ENCODE data around the gene IER5.

DNA sequence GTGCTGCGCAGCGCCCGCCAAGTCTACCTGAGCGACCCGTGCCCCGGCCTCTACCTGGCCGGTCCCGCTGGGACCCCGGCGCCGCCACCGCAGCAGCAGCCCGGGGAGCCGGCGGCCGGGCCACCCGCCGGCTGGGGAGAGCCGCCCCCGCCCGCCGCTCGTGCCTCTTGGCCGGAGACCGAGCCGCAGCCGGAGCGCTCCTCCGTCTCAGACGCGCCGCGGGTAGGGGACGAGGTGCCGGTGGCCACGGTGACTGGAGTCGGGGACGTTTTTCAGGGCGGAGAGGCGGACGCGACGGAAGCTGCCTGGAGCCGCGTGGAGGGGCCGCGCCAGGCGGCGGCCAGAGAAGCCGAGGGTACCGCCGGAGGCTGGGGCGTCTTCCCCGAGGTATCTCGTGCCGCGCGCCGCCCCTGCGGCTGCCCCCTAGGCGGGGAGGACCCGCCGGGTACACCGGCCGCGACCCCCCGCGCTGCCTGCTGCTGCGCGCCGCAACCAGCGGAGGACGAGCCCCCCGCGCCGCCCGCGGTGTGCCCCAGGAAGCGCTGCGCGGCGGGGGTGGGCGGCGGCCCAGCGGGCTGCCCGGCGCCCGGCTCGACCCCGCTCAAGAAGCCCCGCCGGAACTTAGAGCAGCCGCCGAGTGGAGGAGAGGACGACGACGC, 646 bp downstream of the IER5 start:
- TF ChIP-seq, protein P1, sequence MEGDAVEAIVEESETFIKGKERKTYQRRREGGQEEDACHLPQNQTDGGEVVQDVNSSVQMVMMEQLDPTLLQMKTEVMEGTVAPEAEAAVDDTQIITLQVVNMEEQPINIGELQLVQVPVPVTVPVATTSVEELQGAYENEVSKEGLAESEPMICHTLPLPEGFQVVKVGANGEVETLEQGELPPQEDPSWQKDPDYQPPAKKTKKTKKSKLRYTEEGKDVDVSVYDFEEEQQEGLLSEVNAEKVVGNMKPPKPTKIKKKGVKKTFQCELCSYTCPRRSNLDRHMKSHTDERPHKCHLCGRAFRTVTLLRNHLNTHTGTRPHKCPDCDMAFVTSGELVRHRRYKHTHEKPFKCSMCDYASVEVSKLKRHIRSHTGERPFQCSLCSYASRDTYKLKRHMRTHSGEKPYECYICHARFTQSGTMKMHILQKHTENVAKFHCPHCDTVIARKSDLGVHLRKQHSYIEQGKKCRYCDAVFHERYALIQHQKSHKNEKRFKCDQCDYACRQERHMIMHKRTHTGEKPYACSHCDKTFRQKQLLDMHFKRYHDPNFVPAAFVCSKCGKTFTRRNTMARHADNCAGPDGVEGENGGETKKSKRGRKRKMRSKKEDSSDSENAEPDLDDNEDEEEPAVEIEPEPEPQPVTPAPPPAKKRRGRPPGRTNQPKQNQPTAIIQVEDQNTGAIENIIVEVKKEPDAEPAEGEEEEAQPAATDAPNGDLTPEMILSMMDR (IDR thresholded peaks at IDR 0.05; ENCODE audit: insufficient read depth, low read length), result no peak
- TF ChIP-seq SPI1 (IDR thresholded peaks at IDR 0.05; ENCODE audit: borderline replicate concordance, low read depth), result no peak
- TF ChIP-seq, protein P2, sequence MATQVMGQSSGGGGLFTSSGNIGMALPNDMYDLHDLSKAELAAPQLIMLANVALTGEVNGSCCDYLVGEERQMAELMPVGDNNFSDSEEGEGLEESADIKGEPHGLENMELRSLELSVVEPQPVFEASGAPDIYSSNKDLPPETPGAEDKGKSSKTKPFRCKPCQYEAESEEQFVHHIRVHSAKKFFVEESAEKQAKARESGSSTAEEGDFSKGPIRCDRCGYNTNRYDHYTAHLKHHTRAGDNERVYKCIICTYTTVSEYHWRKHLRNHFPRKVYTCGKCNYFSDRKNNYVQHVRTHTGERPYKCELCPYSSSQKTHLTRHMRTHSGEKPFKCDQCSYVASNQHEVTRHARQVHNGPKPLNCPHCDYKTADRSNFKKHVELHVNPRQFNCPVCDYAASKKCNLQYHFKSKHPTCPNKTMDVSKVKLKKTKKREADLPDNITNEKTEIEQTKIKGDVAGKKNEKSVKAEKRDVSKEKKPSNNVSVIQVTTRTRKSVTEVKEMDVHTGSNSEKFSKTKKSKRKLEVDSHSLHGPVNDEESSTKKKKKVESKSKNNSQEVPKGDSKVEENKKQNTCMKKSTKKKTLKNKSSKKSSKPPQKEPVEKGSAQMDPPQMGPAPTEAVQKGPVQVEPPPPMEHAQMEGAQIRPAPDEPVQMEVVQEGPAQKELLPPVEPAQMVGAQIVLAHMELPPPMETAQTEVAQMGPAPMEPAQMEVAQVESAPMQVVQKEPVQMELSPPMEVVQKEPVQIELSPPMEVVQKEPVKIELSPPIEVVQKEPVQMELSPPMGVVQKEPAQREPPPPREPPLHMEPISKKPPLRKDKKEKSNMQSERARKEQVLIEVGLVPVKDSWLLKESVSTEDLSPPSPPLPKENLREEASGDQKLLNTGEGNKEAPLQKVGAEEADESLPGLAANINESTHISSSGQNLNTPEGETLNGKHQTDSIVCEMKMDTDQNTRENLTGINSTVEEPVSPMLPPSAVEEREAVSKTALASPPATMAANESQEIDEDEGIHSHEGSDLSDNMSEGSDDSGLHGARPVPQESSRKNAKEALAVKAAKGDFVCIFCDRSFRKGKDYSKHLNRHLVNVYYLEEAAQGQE (IDR thresholded peaks at IDR 0.05; ENCODE audit: insufficient replicate concordance, low read depth), result no peak
- no peak for TF ChIP-seq POLR2AphosphoS5 (IDR thresholded peaks at IDR 0.05; ENCODE audit: low read depth)

Measured in HL-60 (cell line).